Activated CD4-positive, alpha-beta T cell treated with anti-CD3 and anti-CD28 coated beads, Interleukin-2, amount 10 ng/mL, durations not matched to agents 7 days and 5 days (primary cell): ENCODE measurements around the gene HLA-DQA2. TPM values are rescaled to one million over a fixed set of nuclear protein-coding genes. Genes with fewer than 3 reads are reported as not detected.
"Not testable (repeated sequence)": the region's sequence is repeated elsewhere in the genome, so short reads cannot be mapped to it uniquely, and the experiment has no call there.

Experiments used
- CTCF ChIA-PET: fragments of 350-600 bp; sonication (Branson Sonifier 250); formaldehyde crosslinking; loops from one replicate; lab custom pipeline; 2021; ENCODE audit warnings: antibody characterized with exemption; lab: Charles Lee
- POLR2A ChIA-PET: fragments of 350-600 bp; sonication (Branson Sonifier 250); formaldehyde crosslinking; loops from one replicate; lab custom pipeline; 2021; ENCODE audit warnings: antibody characterized with exemption; lab: Charles Lee
- DNase-seq: peaks from one replicate; pipeline ENCODE4 v3.0.0-alpha.2; 2020
- H3K27ac Mint-ChIP-seq: one replicate; pipeline ENCODE4 v1.8.0; 2021; ENCODE audit warnings: mild to moderate bottlenecking, moderate library complexity, mixed read lengths
- H3K27me3 Mint-ChIP-seq: one replicate; pipeline ENCODE4 v1.8.0; 2021; ENCODE audit warnings: mixed read lengths
- H3K36me3 Mint-ChIP-seq: one replicate; pipeline ENCODE4 v1.8.0; 2021; ENCODE audit warnings: low read depth, mixed read lengths
- H3K4me1 Mint-ChIP-seq: one replicate; pipeline ENCODE4 v1.8.0; 2021; ENCODE audit warnings: mixed read lengths
- H3K4me3 Mint-ChIP-seq: one replicate; pipeline ENCODE4 v1.8.0; 2021; ENCODE audit warnings: mild to moderate bottlenecking, moderate library complexity, mixed read lengths
- H3K9me3 Mint-ChIP-seq: one replicate; pipeline ENCODE4 v1.8.0; 2021; ENCODE audit warnings: mixed read lengths
- total RNA-seq, 2 experiments: library from RNA; stranded (reverse); gene quantifications; one replicate each; pipeline ENCODE4 v1.2.3, GENCODE V29; 2021

The HLA-DQA2 gene
- total RNA-seq = under 1 TPM; 0.27 to 0.62 TPM

- ChIA-PET CTCF (interaction anchor here (0.9 kb wide), 2 partner anchors 41 to 85 kb away, joined by 3 read pairs; no protein-coding TSS in a partner anchor), POLR2A (no interaction called here)
- H3K27me3 Mint-ChIP-seq = peaks cover 30% of the 10 kb centered on the region
- H3K9me3 Mint-ChIP-seq = no peaks in the 10 kb centered on the region
- H3K36me3 Mint-ChIP-seq = no peaks in the 10 kb centered on the region
- DNase-seq = no peak
- H3K4me1 Mint-ChIP-seq = peaks cover 3% of the 10 kb centered on the region
- no peak within 1 kb of the TSS for H3K4me3 Mint-ChIP-seq
- no peak within 1 kb of the TSS for H3K27ac Mint-ChIP-seq
Observed at GRCh38 chr6:32741031-32741960, at the start of gene HLA-DQA2. Gene HLA-DQA2 (plus strand): TSS chr6:32741391. CDS start chr6:32741444, 53 bp downstream.

- peak; percentile 82 for DNase-seq
- Mint-ChIP-seq H3K9me3 (no peaks in the 10 kb centered on the region), H3K27ac (no peak overlapping the region), H3K4me1 (peaks cover 26% of the 10 kb centered on the region), H3K36me3 (peaks cover 1% of the 10 kb centered on the region), H3K4me3 (no peak overlapping the region), H3K27me3 (peaks cover 44% of the 10 kb centered on the region)
- POLR2A ChIA-PET = no interaction called here
- CTCF ChIA-PET = interaction anchor here (0.6 to 1.3 kb wide), 7 partner anchors 8 to 278 kb away, joined by 3 to 5 read pairs (median 3); no protein-coding TSS in a partner anchor
Observed at GRCh38 chr6:32692019-32692418, 49.2 kb upstream of the HLA-DQA2 start.

GRCh38 chr6:32697031-32697430, 44.2 kb upstream of the HLA-DQA2 start:
- no peak for DNase-seq
- peaks cover 74% of the 10 kb centered on the region for H3K27me3 Mint-ChIP-seq
- H3K27ac Mint-ChIP-seq = no peak overlapping the region
- POLR2A ChIA-PET = no interaction called here
- H3K4me3 Mint-ChIP-seq = no peak overlapping the region
- CTCF ChIA-PET = no interaction called here
- H3K9me3 Mint-ChIP-seq = no peaks in the 10 kb centered on the region
- H3K4me1 Mint-ChIP-seq = peaks cover 7% of the 10 kb centered on the region
- H3K36me3 Mint-ChIP-seq = no peaks in the 10 kb centered on the region

GRCh38 chr6:32700391-32701040, 40.7 kb upstream of the HLA-DQA2 start:
- Mint-ChIP-seq H3K36me3 (no peaks in the 10 kb centered on the region), H3K4me3 (no peak overlapping the region), H3K27me3 (peaks cover 55% of the 10 kb centered on the region), H3K4me1 (peaks cover 2% of the 10 kb centered on the region), H3K9me3 (no peaks in the 10 kb centered on the region), H3K27ac (no peak overlapping the region)
- DNase-seq = peak; percentile 48
- ChIA-PET CTCF (interaction anchor here (0.6 to 1.4 kb wide), 7 partner anchors 9 to 287 kb away, joined by 3 to 4 read pairs (median 3); partner anchors contain the start of gene HLA-DRA), POLR2A (no interaction called here)

- peaks cover 2% of the 10 kb centered on the region for H3K4me1 Mint-ChIP-seq
- H3K27ac Mint-ChIP-seq = no peak overlapping the region
- H3K4me3 Mint-ChIP-seq = no peak overlapping the region
- H3K36me3 Mint-ChIP-seq = no peaks in the 10 kb centered on the region
- POLR2A ChIA-PET = no interaction called here
- DNase-seq = no peak
- CTCF ChIA-PET = interaction anchor here (1.1 kb wide), 1 partner anchor 290 kb away, joined by 3 read pairs; no protein-coding TSS in a partner anchor
- H3K9me3 Mint-ChIP-seq = no peaks in the 10 kb centered on the region
- peaks cover 40% of the 10 kb centered on the region for H3K27me3 Mint-ChIP-seq
Observed at GRCh38 chr6:32703347-32703746, 37.8 kb upstream of the HLA-DQA2 start.

- CTCF ChIA-PET = interaction anchor here (1.4 kb wide), 1 partner anchor 81 kb away, joined by 5 read pairs; no protein-coding TSS in a partner anchor
- DNase-seq, POLR2A ChIA-PET, H3K27ac Mint-ChIP-seq, H3K36me3 Mint-ChIP-seq, H3K9me3 Mint-ChIP-seq, H3K4me3 Mint-ChIP-seq, H3K4me1 Mint-ChIP-seq: not testable (repeated sequence)
- H3K27me3 Mint-ChIP-seq = peaks cover 38% of the 10 kb centered on the region
Observed at GRCh38 chr6:32705164-32705563, 36.0 kb upstream of the HLA-DQA2 start.

- ChIA-PET CTCF (no interaction called here), POLR2A (no interaction called here)
- Mint-ChIP-seq H3K27me3 (peaks cover 20% of the 10 kb centered on the region), H3K36me3 (no peaks in the 10 kb centered on the region), H3K4me3 (no peak overlapping the region), H3K27ac (no peak overlapping the region), H3K4me1 (no peaks in the 10 kb centered on the region), H3K9me3 (no peaks in the 10 kb centered on the region)
- no peak for DNase-seq
Observed at GRCh38 chr6:32709625-32710024, 31.6 kb upstream of the HLA-DQA2 start.

- ChIA-PET POLR2A (no interaction called here), CTCF (no interaction called here)
- DNase-seq = no peak
- no peaks in the 10 kb centered on the region for H3K9me3 Mint-ChIP-seq
- peaks cover 17% of the 10 kb centered on the region for H3K27me3 Mint-ChIP-seq
- no peak overlapping the region for H3K4me3 Mint-ChIP-seq
- H3K27ac Mint-ChIP-seq = no peak overlapping the region
- H3K36me3 Mint-ChIP-seq = no peaks in the 10 kb centered on the region
- H3K4me1 Mint-ChIP-seq = no peaks in the 10 kb centered on the region
Observed at GRCh38 chr6:32713241-32713640, 27.9 kb upstream of the HLA-DQA2 start.

- no peaks in the 10 kb centered on the region for H3K36me3 Mint-ChIP-seq
Observed at GRCh38 chr6:32716396-32716795, 24.8 kb upstream of the HLA-DQA2 start.

GRCh38 chr6:32718879-32719278, 22.3 kb upstream of the HLA-DQA2 start:
- ChIA-PET CTCF (no interaction called here), POLR2A (no interaction called here)
- no peaks in the 10 kb centered on the region for H3K36me3 Mint-ChIP-seq
- no peaks in the 10 kb centered on the region for H3K4me1 Mint-ChIP-seq
- H3K4me3 Mint-ChIP-seq = no peak overlapping the region
- DNase-seq = no peak
- H3K9me3 Mint-ChIP-seq = no peaks in the 10 kb centered on the region
- H3K27ac Mint-ChIP-seq = no peak overlapping the region
- peaks cover 38% of the 10 kb centered on the region for H3K27me3 Mint-ChIP-seq

More at GRCh38 chr6:32716396-32716795, 24.8 kb upstream of the HLA-DQA2 start:
- CTCF ChIA-PET = no interaction called here
- Mint-ChIP-seq H3K9me3 (no peaks in the 10 kb centered on the region), H3K4me1 (no peaks in the 10 kb centered on the region), H3K27me3 (peaks cover 32% of the 10 kb centered on the region), H3K4me3 (no peak overlapping the region), H3K27ac (no peak overlapping the region)
- DNase-seq = no peak
- POLR2A ChIA-PET = no interaction called here

- Mint-ChIP-seq H3K27me3 (peaks cover 35% of the 10 kb centered on the region), H3K27ac (no peak overlapping the region), H3K4me3 (no peak overlapping the region), H3K9me3 (no peaks in the 10 kb centered on the region), H3K4me1 (no peaks in the 10 kb centered on the region), H3K36me3 (no peaks in the 10 kb centered on the region)
- CTCF ChIA-PET = interaction anchor here (1.8 kb wide), 1 partner anchor 12 kb away, joined by 3 read pairs; no protein-coding TSS in a partner anchor
- POLR2A ChIA-PET = no interaction called here
- DNase-seq = no peak
Observed at GRCh38 chr6:32738126-32738525, 3.1 kb upstream of the HLA-DQA2 start.

GRCh38 chr6:32742374-32742773, 1.2 kb downstream of the HLA-DQA2 start:
- peaks cover 31% of the 10 kb centered on the region for H3K27me3 Mint-ChIP-seq
- ChIA-PET CTCF (interaction anchor here (0.7 kb wide), 1 partner anchor 311 kb away, joined by 3 read pairs; no protein-coding TSS in a partner anchor), POLR2A (no interaction called here)
- no peaks in the 10 kb centered on the region for H3K36me3 Mint-ChIP-seq
- H3K9me3 Mint-ChIP-seq = no peaks in the 10 kb centered on the region
- DNase-seq = no peak
- H3K27ac Mint-ChIP-seq = no peak overlapping the region
- peaks cover 3% of the 10 kb centered on the region for H3K4me1 Mint-ChIP-seq
- H3K4me3 Mint-ChIP-seq = no peak overlapping the region

GRCh38 chr6:32744776-32745175, 3.6 kb downstream of the HLA-DQA2 start:
- Mint-ChIP-seq H3K36me3 (no peaks in the 10 kb centered on the region), H3K4me3 (no peak overlapping the region), H3K9me3 (no peaks in the 10 kb centered on the region), H3K27me3 (peaks cover 29% of the 10 kb centered on the region), H3K4me1 (peaks cover 3% of the 10 kb centered on the region), H3K27ac (no peak overlapping the region)
- ChIA-PET POLR2A (no interaction called here), CTCF (no interaction called here)
- DNase-seq = no peak
